ENCODE measurements around the gene CNRIP1. TPM values are rescaled to one million over a fixed set of nuclear protein-coding genes. Genes with fewer than 3 reads are reported as not detected.
A peak's percentile ranks its signal among the peaks of the same experiment; 100 is the strongest.

Gene CNRIP1
- total and polyA plus RNA-seq, 3 donors from 2014 or later = 5.8 to 10.5 (median 9.2) TPM

DNA sequence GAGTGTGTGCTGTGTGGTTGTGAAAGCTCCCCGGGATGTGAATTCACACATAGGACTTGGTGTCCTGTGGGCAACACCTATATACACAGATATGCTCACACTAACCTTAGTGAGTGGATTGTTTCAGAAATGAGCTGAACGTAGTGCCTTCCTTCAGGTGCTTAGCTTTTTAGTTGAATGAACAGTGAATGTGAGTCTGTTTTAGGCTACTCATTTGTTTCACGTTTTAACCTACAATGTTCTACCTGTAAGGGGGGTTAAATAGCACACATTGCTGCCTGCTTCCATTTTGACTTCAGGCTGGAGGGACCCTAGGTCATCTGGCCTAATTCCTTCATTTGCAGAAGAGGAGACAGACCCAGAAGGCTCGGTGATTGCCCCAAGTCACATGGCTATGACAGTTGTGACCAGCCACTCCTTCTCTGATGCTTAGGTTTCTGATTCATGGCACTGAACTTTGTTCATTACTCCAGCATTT lies 46.4 kb upstream of the CNRIP1 start:
- DNase-seq = no peak
- H3K4me3 ChIP-seq = no peak overlapping the region
- no peaks in the 10 kb centered on the region for H3K27me3 ChIP-seq

DNA sequence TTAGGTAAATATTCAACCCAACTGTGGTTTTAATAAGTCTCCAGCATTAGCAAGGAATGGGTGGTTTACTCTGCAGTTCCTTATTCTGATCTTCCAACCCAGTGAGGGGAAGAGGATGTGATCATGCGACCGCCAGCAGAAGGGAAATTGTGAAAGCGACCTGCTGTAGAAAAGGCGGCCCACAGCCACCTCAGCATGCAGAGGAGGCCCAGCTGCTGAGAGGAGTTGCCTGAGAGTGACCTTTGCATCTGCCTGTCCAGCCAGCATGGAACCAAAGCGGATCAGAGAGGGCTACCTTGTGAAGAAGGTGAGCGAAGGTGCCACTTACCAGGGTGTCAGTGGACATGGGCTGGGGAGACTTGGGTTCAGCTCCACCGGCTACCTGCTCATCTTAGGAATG lies 45.3 kb upstream of the CNRIP1 start, which contains the start of gene PLEK:
Gene PLEK, plus strand, starts transcription at position 196 of the 400 bp plus-strand sequence. Its CDS starts 70 bp downstream, at position 266.
- Histone ChIP-seq H3K36me3 (ENCODE audit: low read depth, missing control alignments) (no peaks in the 10 kb centered on the region), H3K4me3 (no peak within 1 kb of the TSS), H3K9me3 (no peaks in the 10 kb centered on the region), H3K27me3 (no peaks in the 10 kb centered on the region), H3K4me1 (peaks cover 3% of the 10 kb centered on the region), H3K27ac (no peak within 1 kb of the TSS)
- peak; percentile 47 for DNase-seq
- 92 to 97% methylated on average over 7 of the region's 7 CpGs for WGBS, 2 donors
- intact Hi-C loops (cut with DNase I; ENCODE audit: low total_unique reads) = loop anchor here (10.0 kb wide), 1 partner anchor 70 kb away; no protein-coding TSS in a partner anchor
- no peak for TF ChIP-seq POLR2A (IDR thresholded peaks at IDR 0.05)
- TF ChIP-seq, protein P1, sequence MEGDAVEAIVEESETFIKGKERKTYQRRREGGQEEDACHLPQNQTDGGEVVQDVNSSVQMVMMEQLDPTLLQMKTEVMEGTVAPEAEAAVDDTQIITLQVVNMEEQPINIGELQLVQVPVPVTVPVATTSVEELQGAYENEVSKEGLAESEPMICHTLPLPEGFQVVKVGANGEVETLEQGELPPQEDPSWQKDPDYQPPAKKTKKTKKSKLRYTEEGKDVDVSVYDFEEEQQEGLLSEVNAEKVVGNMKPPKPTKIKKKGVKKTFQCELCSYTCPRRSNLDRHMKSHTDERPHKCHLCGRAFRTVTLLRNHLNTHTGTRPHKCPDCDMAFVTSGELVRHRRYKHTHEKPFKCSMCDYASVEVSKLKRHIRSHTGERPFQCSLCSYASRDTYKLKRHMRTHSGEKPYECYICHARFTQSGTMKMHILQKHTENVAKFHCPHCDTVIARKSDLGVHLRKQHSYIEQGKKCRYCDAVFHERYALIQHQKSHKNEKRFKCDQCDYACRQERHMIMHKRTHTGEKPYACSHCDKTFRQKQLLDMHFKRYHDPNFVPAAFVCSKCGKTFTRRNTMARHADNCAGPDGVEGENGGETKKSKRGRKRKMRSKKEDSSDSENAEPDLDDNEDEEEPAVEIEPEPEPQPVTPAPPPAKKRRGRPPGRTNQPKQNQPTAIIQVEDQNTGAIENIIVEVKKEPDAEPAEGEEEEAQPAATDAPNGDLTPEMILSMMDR (IDR thresholded peaks at IDR 0.05) = no peak

More for the DNA sequence above, 46.4 kb upstream of the CNRIP1 start:
- WGBS, 2 donors = 85 to 89% methylated on average over 4 of the region's 4 CpGs
- Histone ChIP-seq H3K4me1 (peaks cover 3% of the 10 kb centered on the region), H3K36me3 (ENCODE audit: low read depth, missing control alignments) (no peaks in the 10 kb centered on the region), H3K9me3 (no peaks in the 10 kb centered on the region), H3K27ac (no peak overlapping the region)
- TF ChIP-seq POLR2A (IDR thresholded peaks at IDR 0.05) = no peak
- TF ChIP-seq, protein P1 (IDR thresholded peaks at IDR 0.05) = no peak
- intact Hi-C loops (cut with DNase I; ENCODE audit: low total_unique reads) = loop anchor here (10.0 kb wide), 1 partner anchor 69 kb away; no protein-coding TSS in a partner anchor

DNA sequence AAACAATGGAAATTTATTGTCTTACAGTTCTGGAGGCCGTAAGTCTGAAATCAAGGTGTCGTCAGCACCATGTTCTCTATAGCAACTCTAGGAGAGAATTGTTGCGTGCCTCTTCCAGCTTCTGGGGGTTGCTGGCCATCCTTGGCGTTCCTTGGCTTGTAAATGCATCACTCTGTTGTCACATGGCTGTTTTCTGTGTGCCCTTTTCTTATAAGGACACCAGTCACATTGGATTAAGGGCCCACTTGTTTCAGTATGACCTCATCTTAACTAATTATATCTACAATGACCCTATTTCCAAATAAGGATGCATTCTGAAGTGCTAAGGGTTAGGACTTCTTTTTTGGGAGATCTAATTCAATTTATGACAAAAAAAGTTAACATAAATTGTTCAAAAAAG lies 44.0 kb upstream of the CNRIP1 start:
- Histone ChIP-seq H3K4me1 (peaks cover 3% of the 10 kb centered on the region), H3K36me3 (ENCODE audit: low read depth, missing control alignments) (no peaks in the 10 kb centered on the region), H3K4me3 (no peak overlapping the region), H3K27ac (no peak overlapping the region), H3K27me3 (no peaks in the 10 kb centered on the region), H3K9me3 (no peaks in the 10 kb centered on the region)
- intact Hi-C loops (cut with DNase I; ENCODE audit: low total_unique reads) = loop anchor here (10.0 kb wide), 1 partner anchor 71 kb away; no protein-coding TSS in a partner anchor
- TF ChIP-seq, protein P1 (IDR thresholded peaks at IDR 0.05) = no peak
- no peak for TF ChIP-seq POLR2A (IDR thresholded peaks at IDR 0.05)
- 95 to 97% methylated on average over 4 of the region's 4 CpGs for WGBS, 2 donors
- DNase-seq = no peak

DNA sequence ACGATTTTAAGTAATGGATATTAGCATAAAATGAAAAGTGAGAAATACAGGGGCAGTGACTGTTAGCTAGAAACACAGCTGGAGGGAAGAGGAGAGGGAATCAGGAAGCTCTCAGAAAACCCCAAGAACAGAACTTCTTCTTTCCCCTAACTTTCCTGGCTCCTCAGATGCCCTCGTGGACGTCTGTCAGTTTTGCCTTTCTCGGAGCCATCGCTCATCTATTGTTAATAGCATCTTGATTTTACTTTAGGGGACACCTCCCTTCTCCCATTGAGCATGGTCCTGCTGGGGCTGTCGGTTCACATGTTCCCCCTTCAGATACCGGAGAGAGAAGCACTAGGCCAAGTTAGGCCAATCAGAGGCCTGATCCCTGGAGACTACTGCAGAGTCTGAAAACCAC lies 43.0 kb upstream of the CNRIP1 start:
- TF ChIP-seq, protein P1 (IDR thresholded peaks at IDR 0.05) = no peak
- no peak for TF ChIP-seq POLR2A (IDR thresholded peaks at IDR 0.05)
- Histone ChIP-seq H3K27me3 (no peaks in the 10 kb centered on the region), H3K4me3 (no peak overlapping the region), H3K36me3 (ENCODE audit: low read depth, missing control alignments) (no peaks in the 10 kb centered on the region), H3K9me3 (no peaks in the 10 kb centered on the region), H3K27ac (no peak overlapping the region), H3K4me1 (peaks cover 3% of the 10 kb centered on the region)
- DNase-seq = no peak
- intact Hi-C loops (cut with DNase I; ENCODE audit: low total_unique reads) = loop anchor here (10.0 kb wide), 1 partner anchor 72 kb away; no protein-coding TSS in a partner anchor
- 73 to 84% methylated on average over 7 of the region's 7 CpGs for WGBS, 2 donors

DNA sequence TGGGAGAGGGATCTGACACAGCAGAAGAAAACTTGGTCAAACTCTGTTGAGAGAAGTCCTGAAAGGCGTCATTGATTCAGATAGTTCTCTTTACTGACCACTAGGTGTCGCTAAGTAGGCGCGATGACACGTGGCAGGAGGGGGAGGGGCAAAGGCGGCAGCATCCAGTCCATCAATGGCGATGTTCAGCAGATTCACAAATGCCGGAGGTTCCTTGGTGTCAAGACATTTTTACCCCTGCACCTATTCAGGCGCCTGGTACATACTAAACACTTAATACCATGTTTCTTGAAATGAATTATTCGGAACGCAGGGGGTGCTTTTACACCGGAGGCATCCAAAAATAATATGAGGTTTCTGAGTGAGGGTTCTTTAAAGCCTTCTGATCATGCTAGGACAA lies 42.3 kb upstream of the CNRIP1 start:
- no peaks in the 10 kb centered on the region for H3K36me3 ChIP-seq (ENCODE audit: low read depth, missing control alignments)
- no peaks in the 10 kb centered on the region for H3K9me3 ChIP-seq
- peaks cover 3% of the 10 kb centered on the region for H3K4me1 ChIP-seq
- intact Hi-C loops (cut with DNase I; ENCODE audit: low total_unique reads) = loop anchor here (10.0 kb wide), 1 partner anchor 73 kb away; no protein-coding TSS in a partner anchor
- TF ChIP-seq, protein P1 (IDR thresholded peaks at IDR 0.05) = peak; percentile 82 to 90 (median 88)
- no peak for TF ChIP-seq POLR2A (IDR thresholded peaks at IDR 0.05)
- H3K27ac ChIP-seq = no peak overlapping the region
- WGBS, 2 donors = 19 to 25% methylated on average over 11 to 12 of the region's 12 CpGs
- DNase-seq = peak; percentile 86
- no peaks in the 10 kb centered on the region for H3K27me3 ChIP-seq
- no peak overlapping the region for H3K4me3 ChIP-seq
